T-helper 2 cell treated with Interferon-gamma antibody and Interleukin-4, amounts not matched to agents 5 μg/mL and 100 μg/mL, for 36 hours (primary cell): ENCODE results near the gene ZNHIT1.

Experiments
- DNase-seq: peaks from one replicate; pipeline ENCODE4 v3.0.0; 2021; ENCODE audit warnings: low spot score
- H3K27ac Mint-ChIP-seq: one replicate; pipeline ENCODE4 v1.8.0; 2021; ENCODE audit warnings: mild to moderate bottlenecking, mixed read lengths
- H3K27me3 Mint-ChIP-seq: one replicate; pipeline ENCODE4 v1.8.0; 2021; ENCODE audit warnings: low read depth, mixed read lengths
- H3K36me3 Mint-ChIP-seq: one replicate; pipeline ENCODE4 v1.8.0; 2021; ENCODE audit warnings: low read depth, mixed read lengths
- H3K4me1 Mint-ChIP-seq: one replicate; pipeline ENCODE4 v1.8.0; 2021; ENCODE audit warnings: low read depth, mixed read lengths
- H3K4me3 Mint-ChIP-seq: one replicate; pipeline ENCODE4 v1.8.0; 2022; ENCODE audit warnings: mild to moderate bottlenecking, moderate library complexity, mixed read lengths
- H3K9me3 Mint-ChIP-seq: one replicate; pipeline ENCODE4 v1.8.0; 2021; ENCODE audit warnings: mixed read lengths

ZNHIT1 gene

DNA sequence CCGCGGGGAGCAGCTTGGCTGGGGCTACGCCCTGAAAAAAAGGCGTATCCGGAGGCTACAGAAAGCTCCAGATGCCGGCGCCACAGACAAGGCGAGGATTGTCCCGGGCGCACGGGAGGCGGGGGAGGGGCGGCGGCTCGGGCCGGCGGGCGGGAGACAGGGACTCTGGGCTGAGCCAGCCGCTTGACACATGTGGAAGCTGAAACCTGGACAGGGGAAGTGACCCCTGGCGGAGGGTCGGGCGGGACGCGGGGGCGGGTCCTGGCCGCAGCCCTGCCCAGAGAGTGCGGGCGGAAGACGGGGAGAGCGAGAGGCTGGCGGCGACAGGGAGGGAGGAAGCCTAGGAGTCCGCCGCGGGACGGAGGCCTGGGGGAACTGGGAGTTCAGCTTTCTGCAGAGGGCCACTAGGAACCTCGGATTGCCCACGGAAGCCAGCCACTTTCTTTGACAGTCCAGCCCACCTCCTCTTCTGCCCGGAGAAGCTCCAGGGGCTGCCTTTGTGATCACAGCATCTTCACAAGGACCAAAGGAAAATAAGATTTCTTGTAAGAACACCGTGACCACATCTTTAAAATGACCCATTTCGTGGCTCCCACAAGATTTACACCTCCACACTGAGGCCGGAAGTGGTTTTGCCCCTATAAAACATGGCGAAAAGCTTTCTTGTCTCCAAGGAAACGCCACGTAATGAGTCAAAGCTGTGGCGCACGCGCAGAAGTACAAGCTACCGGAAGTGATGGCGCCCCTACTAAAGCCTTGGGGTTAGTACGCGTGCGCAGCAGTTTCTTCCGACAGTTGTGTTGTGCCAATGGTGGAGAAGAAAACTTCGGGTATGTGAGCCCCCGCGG, at the start of gene ZNHIT1, which contains the start of gene PLOD3:
TSS of gene ZNHIT1 (plus strand) at position 778 of the 848 bp plus-strand sequence. CDS start at position 809, 31 bp downstream.
TSS of gene PLOD3 (minus strand) at position 194 of the 848 bp plus-strand sequence. CDS start 307 bp downstream, outside the sequence.
- Mint-ChIP-seq H3K27me3 (no peaks in the 10 kb centered on the region), H3K9me3 (no peaks in the 10 kb centered on the region), H3K36me3 (peaks cover 33% of the 10 kb centered on the region), H3K27ac (peak within 1 kb of the TSS; percentile 84), H3K4me3 (peak within 1 kb of the TSS; percentile 91), H3K4me1 (peaks cover 23% of the 10 kb centered on the region)
- peak; percentile 94 for DNase-seq

DNA sequence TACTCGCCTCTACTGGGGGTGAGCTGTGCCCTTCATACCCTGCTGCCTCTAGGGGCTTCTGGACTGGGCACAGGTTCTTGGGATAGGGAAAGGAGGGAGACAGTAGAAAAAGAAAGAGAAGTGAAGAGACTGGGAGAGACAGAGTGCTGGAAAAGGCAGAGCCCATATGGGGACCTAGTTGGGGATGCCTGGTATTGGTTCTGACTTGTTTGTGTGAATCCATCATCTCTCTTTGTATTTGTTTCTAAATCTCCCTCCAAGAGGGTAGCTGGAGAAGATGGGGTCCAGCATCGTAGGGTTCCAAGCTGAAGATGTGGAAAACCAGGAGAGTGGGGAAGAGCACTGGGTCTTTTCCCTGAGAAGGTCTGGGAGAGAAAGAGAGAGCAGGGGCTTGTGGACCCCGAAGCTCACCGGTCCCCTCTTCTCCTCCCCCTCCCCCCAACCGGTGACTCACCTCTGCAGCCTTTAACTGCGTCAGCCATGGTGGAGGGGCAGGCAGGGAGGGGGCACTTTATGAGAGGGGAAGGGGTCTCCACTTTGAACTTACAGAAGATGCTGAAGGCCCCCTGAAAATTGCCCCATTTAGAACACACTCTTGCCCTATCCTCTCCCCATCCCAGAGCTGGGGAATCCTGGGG, 49.4 kb upstream of the ZNHIT1 start:
- DNase-seq, result no peak
- Mint-ChIP-seq H3K27me3 (peaks cover 81% of the 10 kb centered on the region), H3K36me3 (no peaks in the 10 kb centered on the region), H3K9me3 (no peaks in the 10 kb centered on the region), H3K4me1 (peaks cover 47% of the 10 kb centered on the region), H3K27ac (peak overlapping the region; percentile 33), H3K4me3 (no peak overlapping the region)

DNA sequence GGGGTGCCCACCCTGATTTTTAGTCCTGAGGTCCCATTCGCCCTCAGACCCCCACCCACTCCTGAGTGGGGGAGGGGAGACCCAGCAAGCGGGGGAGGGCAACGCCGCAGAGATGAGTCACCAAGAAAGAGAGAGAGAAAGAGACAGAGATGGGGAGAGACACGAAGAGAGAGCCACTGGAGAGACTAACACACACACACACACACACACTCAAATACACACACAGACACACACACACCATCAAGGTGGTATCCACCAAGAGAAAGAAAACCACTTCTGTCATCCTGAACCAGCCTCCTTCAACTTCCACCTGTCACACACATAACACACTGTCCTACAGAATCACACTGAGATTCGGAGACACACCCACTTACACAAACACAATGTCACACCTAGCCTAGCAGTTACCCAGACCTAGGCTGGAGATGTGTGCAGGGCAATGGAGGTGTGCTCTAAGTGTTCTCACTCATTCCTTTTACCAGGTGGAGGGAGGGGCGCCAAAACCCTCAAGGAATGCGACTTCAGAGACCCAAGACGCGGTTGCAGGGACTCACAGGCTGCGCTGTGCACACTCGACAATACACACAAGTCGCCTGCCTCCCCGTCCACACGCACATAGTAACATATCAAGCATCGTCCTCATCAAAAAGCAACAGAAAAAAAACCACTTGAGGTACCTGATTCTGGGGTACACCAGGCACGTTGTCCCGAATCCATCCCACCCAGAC, 48.7 kb upstream of the ZNHIT1 start:
- Mint-ChIP-seq H3K27me3 (peaks cover 86% of the 10 kb centered on the region), H3K4me3 (peak overlapping the region; percentile 48), H3K9me3 (no peaks in the 10 kb centered on the region), H3K27ac (no peak overlapping the region), H3K36me3 (peaks cover 2% of the 10 kb centered on the region), H3K4me1 (peaks cover 52% of the 10 kb centered on the region)
- DNase-seq, result no peak

DNA sequence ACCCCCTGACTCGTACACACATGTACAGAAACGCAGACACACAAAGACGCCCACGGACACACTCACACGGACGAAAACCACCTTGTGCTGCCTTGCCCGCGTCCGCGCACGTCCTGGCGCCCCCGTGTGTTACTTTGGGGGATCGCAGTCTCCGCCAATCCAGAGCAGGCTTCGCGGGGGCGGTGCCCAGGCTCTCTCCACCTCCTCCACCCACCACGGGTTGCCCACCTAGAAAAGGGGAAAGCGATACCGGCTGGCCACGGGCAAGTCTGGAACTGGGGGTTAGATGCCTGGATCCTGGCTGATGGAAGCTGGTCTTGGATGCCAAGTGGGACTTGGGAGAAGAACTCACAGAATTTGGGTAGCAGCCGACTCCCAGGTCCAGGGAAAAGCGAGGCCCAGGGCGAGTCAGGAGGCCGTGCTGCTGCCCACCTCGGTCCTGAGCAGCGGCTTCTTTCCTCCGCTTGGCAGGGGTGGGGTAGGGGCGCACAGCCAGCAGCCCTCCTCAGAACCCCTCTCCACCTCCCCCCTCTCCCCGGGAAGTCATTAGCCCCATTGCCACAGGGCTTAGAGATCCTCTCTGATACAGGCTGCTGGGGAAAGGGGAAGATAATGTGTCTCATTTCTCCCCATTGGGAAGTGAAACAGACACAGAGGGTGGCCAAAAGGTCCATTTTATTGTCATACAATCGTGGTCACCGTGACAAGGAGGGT, 48.0 kb upstream of the ZNHIT1 start:
- no peak overlapping the region for H3K27ac Mint-ChIP-seq
- H3K27me3 Mint-ChIP-seq, result peaks cover 87% of the 10 kb centered on the region
- H3K9me3 Mint-ChIP-seq, result no peaks in the 10 kb centered on the region
- peaks cover 48% of the 10 kb centered on the region for H3K4me1 Mint-ChIP-seq
- peak; percentile 78 for DNase-seq
- H3K36me3 Mint-ChIP-seq, result peaks cover 2% of the 10 kb centered on the region
- peak overlapping the region; percentile 48 for H3K4me3 Mint-ChIP-seq

DNA sequence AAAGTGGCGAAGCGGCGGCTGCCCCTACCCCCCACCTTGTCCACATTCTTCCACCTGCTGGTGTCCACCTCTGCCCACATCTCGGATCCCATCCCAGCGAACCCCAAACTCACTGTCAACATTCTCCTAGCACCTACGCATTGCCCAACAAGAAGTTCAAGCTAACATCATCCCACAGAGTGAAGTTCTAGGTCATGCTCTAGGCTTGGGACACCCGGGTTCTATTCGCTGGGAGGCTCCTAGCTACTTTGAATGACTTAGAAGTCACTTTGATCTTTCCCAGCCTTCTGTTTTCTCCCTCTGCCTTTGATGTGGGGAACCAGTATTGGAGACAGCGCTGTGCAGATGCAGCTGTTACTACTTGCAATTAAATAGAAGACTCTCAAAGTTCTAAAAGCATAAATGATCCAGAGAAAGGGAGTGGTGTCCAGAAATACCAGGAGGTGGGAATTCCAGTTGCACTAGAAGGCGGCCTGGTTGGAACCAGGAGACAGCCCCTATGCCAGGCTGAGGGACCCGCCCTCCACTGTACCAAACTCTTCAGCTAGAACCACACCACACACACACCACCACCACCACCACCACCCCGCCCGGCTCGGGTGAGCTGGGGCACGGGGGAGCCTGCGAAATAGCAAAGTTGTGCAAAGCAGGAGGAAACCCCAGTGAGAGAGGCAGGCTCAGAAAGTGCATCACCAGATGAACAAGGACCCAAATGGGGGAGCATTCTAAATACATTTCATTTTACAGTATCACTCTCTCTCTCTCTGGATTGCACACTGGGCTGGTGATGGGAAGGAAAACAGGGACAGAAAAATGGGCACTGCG, 47.1 kb upstream of the ZNHIT1 start:
- no peak overlapping the region for H3K27ac Mint-ChIP-seq
- H3K9me3 Mint-ChIP-seq, result no peaks in the 10 kb centered on the region
- H3K4me1 Mint-ChIP-seq, result peaks cover 44% of the 10 kb centered on the region
- H3K27me3 Mint-ChIP-seq, result peaks cover 87% of the 10 kb centered on the region
- H3K4me3 Mint-ChIP-seq, result peak overlapping the region; percentile 17
- peaks cover 2% of the 10 kb centered on the region for H3K36me3 Mint-ChIP-seq
- no peak for DNase-seq

DNA sequence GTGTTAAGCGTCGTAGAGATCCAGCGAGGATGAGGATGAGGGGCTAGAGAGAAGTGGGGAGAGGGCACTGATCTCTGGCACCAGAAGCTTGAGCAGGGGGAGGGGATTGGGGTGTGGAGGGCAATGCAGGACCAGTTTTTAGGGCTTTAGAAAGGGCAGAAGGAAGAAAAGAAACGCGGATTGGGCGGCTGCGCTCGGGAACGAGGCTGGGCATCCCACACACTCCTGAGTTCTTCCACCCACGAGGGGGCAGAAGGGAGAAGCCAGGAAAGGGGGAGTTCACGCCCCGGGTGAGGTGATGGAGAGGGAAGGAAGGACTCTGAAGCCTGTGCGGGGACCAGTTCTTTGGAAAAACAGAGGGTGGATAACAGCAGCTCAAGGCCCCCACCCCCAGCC, 46.5 kb upstream of the ZNHIT1 start:
- peaks cover 39% of the 10 kb centered on the region for H3K4me1 Mint-ChIP-seq
- no peaks in the 10 kb centered on the region for H3K9me3 Mint-ChIP-seq
- H3K36me3 Mint-ChIP-seq, result peaks cover 2% of the 10 kb centered on the region
- peak overlapping the region; percentile 44 for H3K4me3 Mint-ChIP-seq
- peaks cover 87% of the 10 kb centered on the region for H3K27me3 Mint-ChIP-seq
- H3K27ac Mint-ChIP-seq, result no peak overlapping the region
- DNase-seq, result no peak

DNA sequence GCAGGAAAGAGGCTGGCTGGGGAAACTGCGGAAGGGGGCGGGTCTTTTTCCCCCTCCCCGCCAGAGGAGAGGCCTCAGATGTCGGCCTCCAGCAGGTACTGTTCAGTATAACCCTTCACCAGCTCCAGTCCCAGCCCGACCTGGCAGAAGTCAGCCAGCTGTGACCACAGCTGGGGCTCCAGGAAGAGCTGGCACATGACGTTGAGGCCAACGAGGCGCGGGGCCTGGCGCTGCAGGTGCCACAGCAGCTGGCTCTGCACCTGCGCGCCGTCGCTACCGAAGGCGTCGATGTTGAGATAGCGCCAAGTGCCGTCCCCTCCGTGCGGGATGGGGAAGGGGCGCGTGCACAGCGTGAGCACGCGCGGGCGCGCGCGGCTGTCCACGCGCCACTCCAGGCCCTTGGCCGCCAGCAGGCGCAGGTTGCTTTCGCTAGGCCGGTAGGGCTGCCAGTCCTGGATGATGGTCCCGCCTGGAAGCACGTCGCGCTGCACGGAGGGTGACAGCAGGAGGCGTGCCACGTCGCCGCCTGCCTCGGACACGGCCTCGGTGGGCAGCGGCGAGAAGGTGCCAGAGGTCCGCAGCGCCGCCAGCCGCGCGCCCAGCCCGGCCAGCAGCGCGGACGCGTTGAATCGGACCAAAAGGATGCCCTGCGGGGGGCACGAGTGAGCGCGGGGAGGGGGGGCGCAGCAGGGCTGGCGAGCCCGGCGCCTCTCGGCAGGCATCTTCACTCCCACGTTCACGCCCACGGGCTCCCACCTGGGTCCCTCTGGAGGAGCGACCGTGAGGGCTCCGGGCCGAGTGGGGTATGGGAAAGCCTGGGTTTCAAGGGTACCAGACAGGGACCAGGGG, 45.7 kb upstream of the ZNHIT1 start:
- H3K4me3 Mint-ChIP-seq, result peak overlapping the region; percentile 44

DNA sequence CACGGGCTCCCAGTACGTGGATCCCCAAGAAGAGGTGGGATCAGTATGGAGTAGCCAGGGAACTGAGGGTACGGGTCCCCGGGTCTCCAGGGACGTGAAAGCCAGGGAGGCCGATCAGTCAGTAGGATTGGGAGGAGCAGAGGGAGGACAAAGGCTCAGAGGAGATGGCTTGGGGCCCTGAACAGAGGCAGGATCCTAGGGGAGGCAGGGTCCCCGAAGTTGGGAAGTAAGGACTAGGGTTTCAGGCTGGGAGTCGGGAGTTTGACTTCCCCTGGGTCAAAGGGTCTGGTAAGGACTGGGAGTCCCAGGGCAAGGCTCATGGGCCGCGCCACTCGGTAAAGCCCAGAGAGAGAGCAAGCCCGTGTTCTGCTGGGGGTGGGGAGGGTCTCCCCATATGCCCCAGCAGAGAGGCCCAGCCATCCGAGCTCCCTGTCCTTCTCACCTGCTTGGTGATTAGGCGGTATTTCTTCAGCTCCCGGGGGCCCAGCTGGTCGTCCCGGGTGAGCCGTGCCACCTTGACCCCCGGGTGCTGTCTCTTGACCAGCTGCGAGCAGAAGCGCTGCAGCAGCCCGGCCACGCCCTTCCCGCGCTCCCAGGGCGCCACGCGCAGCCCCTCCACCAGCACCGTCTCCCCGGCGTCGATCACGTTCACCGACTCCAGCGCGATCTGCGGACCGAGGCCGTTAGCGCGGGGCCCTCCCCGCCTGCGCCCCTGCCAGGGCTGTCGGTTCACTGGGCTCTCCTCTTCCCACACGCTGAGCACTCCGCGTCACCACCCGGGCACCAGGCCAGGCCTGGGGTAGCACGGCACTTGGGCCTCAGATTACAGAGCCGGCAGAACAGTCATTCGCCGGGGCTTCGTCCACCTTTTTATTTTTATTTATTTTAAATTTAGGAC, 44.9 kb upstream of the ZNHIT1 start:
- Mint-ChIP-seq H3K4me3 (peak overlapping the region; percentile 36), H3K27me3 (peaks cover 88% of the 10 kb centered on the region), H3K4me1 (peaks cover 34% of the 10 kb centered on the region), H3K9me3 (no peaks in the 10 kb centered on the region), H3K36me3 (peaks cover 2% of the 10 kb centered on the region), H3K27ac (no peak overlapping the region)
- DNase-seq, result no peak

More for the DNA sequence above, 45.7 kb upstream of the ZNHIT1 start:
- peaks cover 88% of the 10 kb centered on the region for H3K27me3 Mint-ChIP-seq
- H3K9me3 Mint-ChIP-seq, result no peaks in the 10 kb centered on the region
- peaks cover 2% of the 10 kb centered on the region for H3K36me3 Mint-ChIP-seq
- peaks cover 36% of the 10 kb centered on the region for H3K4me1 Mint-ChIP-seq
- DNase-seq, result no peak
- H3K27ac Mint-ChIP-seq, result no peak overlapping the region

DNA sequence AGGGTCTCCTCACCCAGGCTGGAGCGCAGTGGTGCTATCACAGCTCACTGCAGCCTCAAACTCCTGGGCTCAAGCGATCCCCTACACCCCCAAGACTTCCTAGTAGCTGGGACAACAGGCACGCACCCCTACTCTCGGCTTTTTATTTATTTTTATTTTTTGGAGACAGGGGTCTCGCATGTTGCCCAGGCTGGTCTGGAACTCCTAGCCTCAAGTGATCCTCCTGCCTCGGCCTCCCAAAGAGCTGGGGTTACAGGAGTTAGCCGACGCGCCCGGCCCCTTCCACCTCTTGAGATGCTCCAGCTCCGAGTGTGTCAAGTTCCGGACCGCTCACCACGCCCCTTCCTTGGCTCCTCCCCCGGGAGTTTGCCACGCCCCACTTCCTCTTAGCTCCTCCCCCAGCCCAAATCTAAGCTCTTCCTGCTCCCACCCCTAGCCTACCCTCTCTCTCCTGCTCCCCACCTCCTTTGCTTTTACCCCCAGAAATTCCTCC, 44.2 kb upstream of the ZNHIT1 start:
- H3K36me3 Mint-ChIP-seq, result peaks cover 2% of the 10 kb centered on the region
- peak overlapping the region; percentile 74 for H3K4me3 Mint-ChIP-seq
- H3K4me1 Mint-ChIP-seq, result peaks cover 30% of the 10 kb centered on the region
- peak overlapping the region; percentile 53 for H3K27ac Mint-ChIP-seq
- peak; percentile 64 for DNase-seq
- H3K27me3 Mint-ChIP-seq, result peaks cover 90% of the 10 kb centered on the region
- H3K9me3 Mint-ChIP-seq, result no peaks in the 10 kb centered on the region

DNA sequence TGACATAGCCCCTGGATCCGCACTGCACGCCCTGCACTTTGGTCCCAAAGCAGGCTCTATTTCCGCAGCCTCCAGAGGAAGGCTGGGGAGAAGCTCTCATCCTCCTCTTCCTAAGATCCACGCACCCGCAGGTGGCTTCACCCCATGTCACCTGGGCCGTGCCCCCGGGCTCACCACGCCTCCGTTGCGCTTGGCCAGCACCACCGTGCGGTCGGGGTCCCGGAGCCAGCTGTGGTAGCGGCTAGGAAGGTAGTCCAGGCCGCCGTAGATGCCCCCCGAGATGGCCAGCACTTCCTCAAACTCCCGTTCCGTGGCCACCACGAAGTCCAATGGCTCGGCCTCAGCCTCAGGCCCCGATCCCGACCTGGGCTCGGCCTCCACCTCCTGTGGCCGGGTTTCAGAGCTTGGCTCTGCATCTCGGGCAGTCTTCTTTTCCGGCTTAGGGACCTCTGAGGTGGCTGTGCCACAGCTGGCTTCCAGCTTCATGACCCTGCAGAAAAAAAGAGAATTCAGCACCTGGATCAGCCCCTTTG, 43.6 kb upstream of the ZNHIT1 start:
- Mint-ChIP-seq H3K4me3 (peak overlapping the region; percentile 74), H3K9me3 (no peaks in the 10 kb centered on the region), H3K27ac (peak overlapping the region; percentile 53), H3K4me1 (peaks cover 27% of the 10 kb centered on the region), H3K27me3 (peaks cover 91% of the 10 kb centered on the region), H3K36me3 (peaks cover 2% of the 10 kb centered on the region)
- no peak for DNase-seq

DNA sequence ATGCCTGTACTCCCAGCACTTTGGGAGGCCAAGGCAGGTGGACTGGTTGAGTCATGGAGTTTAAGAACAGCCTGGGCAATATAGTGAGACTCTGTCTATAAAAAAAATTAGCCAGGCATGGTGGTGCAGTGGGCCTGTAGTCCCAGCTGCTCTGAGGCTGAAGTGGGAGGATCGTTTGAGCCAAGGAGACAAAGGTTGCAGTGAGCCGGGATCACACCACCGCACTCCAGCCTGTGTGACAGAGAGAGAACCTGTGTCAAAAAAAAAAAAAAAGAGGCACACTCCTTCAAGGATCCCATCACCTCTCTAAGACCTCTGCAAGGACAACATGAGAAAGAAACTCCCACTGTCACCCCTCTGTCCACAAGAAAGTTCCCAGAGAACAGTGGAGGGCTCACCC, 42.3 kb upstream of the ZNHIT1 start:
- Mint-ChIP-seq H3K9me3 (no peaks in the 10 kb centered on the region), H3K4me3 (no peak overlapping the region), H3K36me3 (peaks cover 2% of the 10 kb centered on the region)

More for the DNA sequence above, 42.3 kb upstream of the ZNHIT1 start:
- Mint-ChIP-seq H3K27me3 (peaks cover 85% of the 10 kb centered on the region), H3K27ac (no peak overlapping the region), H3K4me1 (peaks cover 18% of the 10 kb centered on the region)
- DNase-seq, result no peak
